Measurements from ENCODE around the gene PLEKHG4B. TPM values are rescaled to one million over a fixed set of nuclear protein-coding genes. Genes with fewer than 3 reads are reported as not detected.

The PLEKHG4B gene
- total and polyA plus RNA-seq, 2 of the 8 experiments (the other 6 are each of a cell fraction or from before 2014, with no cell fraction given): 31.1 to 43.6 TPM

GRCh38 chr5:178110-178509 lies 86.1 kb downstream of the PLEKHG4B start:
- POLR2A ChIA-PET (ENCODE audit: partially characterized antibody): interaction anchor here (1.0 kb wide), 1 partner anchor 8 kb away, joined by 3 read pairs; no protein-coding TSS in a partner anchor
- no peaks in the 10 kb centered on the region for H3K23me2 ChIP-seq (ENCODE audit: low read depth, low read length)
- no peak overlapping the region for H2BK15ac ChIP-seq (ENCODE audit: low read length)
- H4K20me1 ChIP-seq (replicated peaks in 1 of 2; ENCODE audit: control insufficient read depth in 1 of 2, insufficient read depth in 2 of 2, low read length in 2 of 2): peaks cover 0 to 8% of the 10 kb centered on the region in 2 experiments
- no peak overlapping the region for H2AK5ac ChIP-seq (ENCODE audit: low read depth, low read length)
- WGBS, 2 experiments (ENCODE audit: extremely low coverage in 1 of 2, insufficient coverage in 1 of 2, insufficient read length in 1 of 2, insufficient replicate concordance in 2 of 2, low coverage in 1 of 2, low lambda C conversion rate in 2 of 2, missing lambda C conversion rate in 1 of 2): 89% methylated on average over 5 of the region's 5 CpGs; no CpG with 5 or more reads in 1 of the 2 experiments
- H2BK20ac ChIP-seq (ENCODE audit: low read length): no peak overlapping the region
- H3K56ac ChIP-seq (replicated peaks; ENCODE audit: insufficient read length, low read depth, low read length): no peak overlapping the region
- no peak overlapping the region for H4K5ac ChIP-seq (ENCODE audit: insufficient read length, low read depth, low read length)
- DNase-seq (ENCODE audit: low read depth in 1 of 2, low spot score in 2 of 2) (no peak), FAIRE-seq (no peak)
- TF ChIP-seq BRCA1 (IDR thresholded peaks at IDR 0.05; ENCODE audit: low read depth, low read length) (no peak), SIRT6 (IDR thresholded peaks at IDR 0.05; ENCODE audit: low read length) (no peak), SAP30 (IDR thresholded peaks at IDR 0.05; ENCODE audit: insufficient read depth, insufficient replicate concordance, low read length) (no peak), SP1 (IDR thresholded peaks at IDR 0.05; ENCODE audit: low read depth, low read length) (no peak), ATF2 (IDR thresholded peaks at IDR 0.05; ENCODE audit: low read length) (no peak), CBX8 (IDR thresholded peaks at IDR 0.05; ENCODE audit: borderline replicate concordance, low read depth, low read length) (no peak), CEBPB (IDR thresholded peaks at IDR 0.05; ENCODE audit: low read depth, low read length) (no peak), MAX (IDR thresholded peaks at IDR 0.05) (no peak)
- H3K4me3 ChIP-seq (ENCODE audit: extremely low read depth in 1 of 4, insufficient read depth in 2 of 4, low read depth in 3 of 4, low read length in 4 of 4): no peak overlapping the region
- H3K23ac ChIP-seq (ENCODE audit: insufficient read length): no peak overlapping the region
- H3K79me2 ChIP-seq (ENCODE audit: control insufficient read depth in 1 of 2, insufficient read depth in 2 of 2, low read length in 2 of 2): no peaks in the 10 kb centered on the region
- no peak overlapping the region for H2BK12ac ChIP-seq (ENCODE audit: low read depth, low read length)
- H3K79me1 ChIP-seq (ENCODE audit: low read depth, low read length): no peaks in the 10 kb centered on the region
- H3K9ac ChIP-seq (replicated peaks in 1 of 4; ENCODE audit: extremely low read depth in 1 of 4, low read depth in 3 of 4, low read length in 3 of 4): no peak overlapping the region
- no peaks in the 10 kb centered on the region; a peak in 1 of 7 replicates for H3K27me3 ChIP-seq (replicated peaks in 1 of 4; ENCODE audit: control insufficient read depth in 3 of 4, extremely low read depth in 1 of 4, insufficient read depth in 3 of 4, low read length in 3 of 4)
- H2BK120ac ChIP-seq (replicated peaks; ENCODE audit: low read depth, low read length): no peak overlapping the region
- H3K18ac ChIP-seq (ENCODE audit: extremely low read depth, low read length): no peak overlapping the region
- CTCF ChIA-PET (ENCODE audit: partially characterized antibody): interaction anchor here (1.0 to 3.1 kb wide), 3 partner anchors 10 to 17 kb away, joined by 4 to 12 read pairs (median 9); no protein-coding TSS in a partner anchor
- H2BK5ac ChIP-seq (ENCODE audit: low read depth, low read length): no peak overlapping the region
- H3K4me2 ChIP-seq (ENCODE audit: insufficient read depth in 1 of 2, low read depth in 2 of 2, low read length in 2 of 2): no peak overlapping the region
- no peak overlapping the region for H4K8ac ChIP-seq (ENCODE audit: extremely low read depth, insufficient read depth, low read length)
- no peaks in the 10 kb centered on the region for H3K4me1 ChIP-seq (replicated peaks in 1 of 4; ENCODE audit: control insufficient read depth in 3 of 4, insufficient read depth in 4 of 4, low read length in 3 of 4)
- peaks cover 7 to 35% (median 19%) of the 10 kb centered on the region in 4 experiments; a peak in 7 of 8 replicates for H3K36me3 ChIP-seq (ENCODE audit: control insufficient read depth in 2 of 4, insufficient read depth in 4 of 4, low read length in 3 of 4)
- H3K14ac ChIP-seq (ENCODE audit: insufficient read length): no peak overlapping the region
- H3K4ac ChIP-seq (replicated peaks; ENCODE audit: insufficient read length, low read depth, low read length): no peak overlapping the region
- no peak overlapping the region for H4K91ac ChIP-seq (replicated peaks; ENCODE audit: insufficient read length, low read length)
- no peak overlapping the region for H3K27ac ChIP-seq (ENCODE audit: low read depth, low read length)
- H2AFZ ChIP-seq (ENCODE audit: low read length): no peak overlapping the region
- H3K9me3 ChIP-seq (ENCODE audit: insufficient read depth in 2 of 2, low read depth in 1 of 2, low read length in 1 of 2): no peaks in the 10 kb centered on the region
